Naive thymus-derived CD4-positive, alpha-beta T cell (primary cell): ENCODE measurements around the gene RPS6KB2. TPM values are rescaled to one million over a fixed set of nuclear protein-coding genes. Genes with fewer than 3 reads are reported as not detected.

Source experiments
- ATAC-seq: fragments of 150-1000 bp; cut with Tn5 transposase; 2 replicates; pipeline ENCODE4 v1.10.0; 2021; ENCODE audit warnings: mild to moderate bottlenecking, moderate library complexity
- CTCF ChIA-PET: fragments of 350-600 bp; sonication (Branson Sonifier 250); formaldehyde crosslinking; loops from one replicate; lab custom pipeline; 2021; ENCODE audit warnings: antibody characterized with exemption; lab: Charles Lee
- POLR2A ChIA-PET: fragments of 350-600 bp; sonication (Branson Sonifier 250); formaldehyde crosslinking; loops from one replicate; lab custom pipeline; 2021; ENCODE audit warnings: antibody characterized with exemption, inconsistent platforms; lab: Charles Lee
- DNase-seq, 9 donors: peaks; one replicate each; pipeline versions ENCODE4 v3.0.0 to v3.0.0-alpha.2; 2020 to 2022; ENCODE audit warnings: mixed read lengths in 1 of 9
- H3K27ac ChIP-seq: one replicate; pipeline ENCODE4 v1.7.0; 2013; ENCODE audit warnings: mild to moderate bottlenecking, low read depth, low read length, moderate library complexity
- H3K27me3 ChIP-seq, 2 donors: one replicate each; pipeline ENCODE4 v1.7.0; 2013; ENCODE audit warnings: low read length in 2 of 2, mild to moderate bottlenecking in 2 of 2, moderate library complexity in 2 of 2; ENCODE audit not compliant: control insufficient read depth in 2 of 2, insufficient read depth in 2 of 2
- H3K36me3 ChIP-seq, 3 experiments: 1 replicate in 2 of 3; 2 replicates in 1 of 3; pipeline ENCODE4 v1.7.0; 2013; ENCODE audit warnings: low read length in 3 of 3, mild to moderate bottlenecking in 3 of 3, moderate library complexity in 1 of 3; ENCODE audit not compliant: insufficient read depth in 3 of 3, control insufficient read depth in 2 of 3
- H3K4me1 ChIP-seq, 2 donors: one replicate each; pipeline ENCODE4 v1.7.0; 2013; ENCODE audit warnings: low read length in 2 of 2, mild to moderate bottlenecking in 2 of 2, moderate library complexity in 1 of 2; ENCODE audit not compliant: control insufficient read depth in 2 of 2, insufficient read depth in 2 of 2
- H3K4me3 ChIP-seq: 2 replicates; pipeline ENCODE4 v1.7.0; 2013; ENCODE audit warnings: mild to moderate bottlenecking, low read length
- H3K9me3 ChIP-seq, 3 experiments: 1 replicate in 2 of 3; 2 replicates in 1 of 3; pipeline ENCODE4 v1.7.0; 2013; ENCODE audit warnings: low read length in 3 of 3; ENCODE audit not compliant: control insufficient read depth in 2 of 3
- H3K27ac Mint-ChIP-seq, 9 donors: one replicate each; pipeline ENCODE4 v1.8.0; 2020 to 2022; ENCODE audit warnings: mixed read lengths in 9 of 9, mild to moderate bottlenecking in 8 of 9, moderate library complexity in 5 of 9, inconsistent platforms in 2 of 9
- H3K27me3 Mint-ChIP-seq, 5 donors: one replicate each; pipeline ENCODE4 v1.8.0; 2021 to 2022; ENCODE audit warnings: mixed read lengths in 5 of 5, mild to moderate bottlenecking in 1 of 5
- H3K36me3 Mint-ChIP-seq, 5 donors: one replicate each; pipeline ENCODE4 v1.8.0; 2020 to 2022; ENCODE audit warnings: mixed read lengths in 5 of 5, mild to moderate bottlenecking in 3 of 5, inconsistent platforms in 1 of 5
- H3K4me1 Mint-ChIP-seq, 7 donors: one replicate each; pipeline ENCODE4 v1.8.0; 2020 to 2022; ENCODE audit warnings: mixed read lengths in 7 of 7, mild to moderate bottlenecking in 3 of 7, inconsistent platforms in 1 of 7
- H3K4me3 Mint-ChIP-seq, 10 donors: one replicate each; pipeline ENCODE4 v1.8.0; 2020 to 2022; ENCODE audit warnings: mild to moderate bottlenecking in 10 of 10, mixed read lengths in 10 of 10, moderate library complexity in 6 of 10, inconsistent platforms in 2 of 10
- H3K9me3 Mint-ChIP-seq, 11 donors: one replicate each; pipeline ENCODE4 v1.8.0; 2020 to 2022; ENCODE audit warnings: mixed read lengths in 11 of 11, mild to moderate bottlenecking in 4 of 11, inconsistent platforms in 1 of 11, moderate library complexity in 1 of 11
- intact Hi-C, 2 donors: fragments of 100-400 bp; cut with micrococcal nuclease; formaldehyde crosslinking; loops; one replicate each; pipeline ENCODE4 v1.15.1; 2023
- polyA plus RNA-seq, 2 donors: library from polyadenylated mRNA; unstranded; fragments of 300-500 nt; fragmentation: Illumina TruSeq; gene quantifications; one replicate each; pipeline ENCODE4 v1.2.3, GENCODE V29; 2021
- total RNA-seq, 6 experiments: library from RNA in 5 of 6; stranded (reverse) in 5 of 6; gene quantifications; 1 replicate in 5 of 6; 2 replicates in 1 of 6; pipeline ENCODE4 v1.2.3 and lab custom pipeline; 2021 to 2026

The RPS6KB2 gene
- total and polyA plus RNA-seq, 7 experiments from 2014 or later: 45.2 to 83.9 (median 69.2) TPM

- CTCF ChIA-PET: interaction anchor here (0.9 to 1.3 kb wide), 5 partner anchors 13 to 62 kb away, joined by 3 to 6 read pairs (median 5); partner anchors contain the start of genes PTPRCAP and TMEM134
- Mint-ChIP-seq H3K4me1 (peaks cover 35 to 69% (median 63%) of the 10 kb centered on the region in 7 donors), H3K4me3 (peak overlapping the region; percentile 90 to 100 (median 98)), H3K27me3 (no peaks in the 10 kb centered on the region), H3K9me3 (peaks cover 0 to 3% (median 0%) of the 10 kb centered on the region in 11 donors), H3K27ac (peak overlapping the region in 8 of 9 donors; percentile 90 to 95 (median 92)), H3K36me3 (peaks cover 0 to 52% (median 11%) of the 10 kb centered on the region in 5 donors)
- POLR2A ChIA-PET: interaction anchor here (1.0 to 25.4 kb wide), 6 partner anchors 15 to 77 kb away, joined by 4 to 1530 read pairs (median 17); partner anchors contain the start of genes AIP, CARNS1, PTPRCAP and RAD9A
- Histone ChIP-seq H3K36me3 (peaks cover 0 to 25% (median 5%) of the 10 kb centered on the region in 3 experiments), H3K4me1 (peaks cover 75 to 80% of the 10 kb centered on the region in 2 donors), H3K4me3 (peak overlapping the region; percentile 98), H3K9me3 (no peaks in the 10 kb centered on the region), H3K27ac (peak overlapping the region; percentile 87), H3K27me3 (no peaks in the 10 kb centered on the region)
- ATAC-seq (no peak), DNase-seq (no peak)
- intact Hi-C loops: no loop called here
Measured at GRCh38 chr11:67406420-67406968, 21.8 kb upstream of the RPS6KB2 start.

DNA sequence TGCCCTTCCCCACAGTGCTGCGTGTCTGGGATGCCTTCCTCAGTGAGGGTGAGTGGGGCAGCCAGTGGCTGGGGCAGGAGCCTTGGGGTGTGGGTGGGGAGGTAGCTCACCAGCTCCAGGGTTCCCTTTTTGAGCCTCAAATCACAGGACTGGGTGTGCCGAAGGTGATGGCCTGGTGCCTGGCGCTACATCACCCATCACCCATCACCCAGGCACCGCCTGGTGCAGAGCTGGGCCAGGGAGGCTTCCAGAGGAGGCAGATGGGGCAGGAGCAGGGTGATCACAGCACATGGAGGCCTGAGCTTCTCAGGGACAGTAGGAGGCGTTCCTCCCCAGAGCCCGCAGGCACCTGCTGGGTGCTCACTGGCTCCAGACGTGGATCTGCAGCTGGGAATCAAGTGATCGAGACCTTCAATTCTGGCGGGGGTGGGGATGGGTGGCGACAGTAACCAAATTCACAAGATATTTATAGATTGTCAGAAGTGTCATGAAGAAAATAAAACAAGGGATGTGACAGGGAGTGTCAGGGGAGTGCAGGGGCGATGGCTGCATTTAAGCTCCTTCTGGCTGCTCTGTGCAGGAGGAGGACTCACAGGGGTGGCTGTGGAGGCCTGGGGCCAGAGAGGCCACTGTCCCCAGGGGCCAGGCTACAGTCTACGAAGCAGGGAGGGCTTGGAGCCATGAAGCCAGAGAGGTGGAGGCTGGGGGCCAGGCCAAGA, 21.2 kb upstream of the RPS6KB2 start:
- Histone ChIP-seq H3K27ac (peak overlapping the region; percentile 87), H3K4me3 (peak overlapping the region; percentile 98), H3K36me3 (peaks cover 0 to 25% (median 5%) of the 10 kb centered on the region in 3 experiments), H3K27me3 (no peaks in the 10 kb centered on the region), H3K4me1 (peaks cover 80 to 84% of the 10 kb centered on the region in 2 donors), H3K9me3 (no peaks in the 10 kb centered on the region)
- Mint-ChIP-seq H3K4me3 (peak overlapping the region; percentile 90 to 100 (median 98)), H3K27me3 (no peaks in the 10 kb centered on the region), H3K9me3 (peaks cover 0 to 3% (median 0%) of the 10 kb centered on the region in 11 donors), H3K27ac (peak overlapping the region; percentile 90 to 95 (median 92)), H3K4me1 (peaks cover 38 to 74% (median 69%) of the 10 kb centered on the region in 7 donors), H3K36me3 (peaks cover 0 to 52% (median 11%) of the 10 kb centered on the region in 5 donors)
- CTCF ChIA-PET: interaction anchor here (0.7 to 1.3 kb wide), 8 partner anchors 13 to 98 kb away, joined by 3 to 6 read pairs (median 4); partner anchors contain the start of genes PITPNM1, PTPRCAP and TMEM134
- no peak for ATAC-seq
- intact Hi-C loops: no loop called here
- POLR2A ChIA-PET: interaction anchor here (0.8 to 25.4 kb wide), 10 partner anchors 12 to 77 kb away, joined by 3 to 1530 read pairs (median 8); partner anchors contain the start of genes AIP, CARNS1, PTPRCAP and RAD9A
- DNase-seq: peak in 3 of 9 donors; percentile 19 to 33 (median 27)

- peak overlapping the region; percentile 91 to 95 (median 93) for H3K27ac Mint-ChIP-seq
- Histone ChIP-seq H3K4me1 (peaks cover 80 to 84% of the 10 kb centered on the region in 2 donors), H3K36me3 (peaks cover 0 to 25% (median 5%) of the 10 kb centered on the region in 3 experiments), H3K4me3 (peak overlapping the region; percentile 98), H3K27me3 (no peaks in the 10 kb centered on the region), H3K9me3 (no peaks in the 10 kb centered on the region), H3K27ac (peak overlapping the region; percentile 87)
- H3K36me3 Mint-ChIP-seq: peaks cover 0 to 52% (median 11%) of the 10 kb centered on the region in 5 donors
- peaks cover 42 to 80% (median 75%) of the 10 kb centered on the region in 7 donors for H3K4me1 Mint-ChIP-seq
- ATAC-seq (no peak), DNase-seq (no peak)
- POLR2A ChIA-PET: interaction anchor here (0.5 to 25.4 kb wide), 17 partner anchors 12 to 136 kb away, joined by 3 to 1530 read pairs (median 5); partner anchors contain the start of genes AIP, CARNS1, CORO1B and PTPRCAP
- peak overlapping the region; percentile 90 to 100 (median 98) for H3K4me3 Mint-ChIP-seq
- no peaks in the 10 kb centered on the region for H3K27me3 Mint-ChIP-seq
- intact Hi-C loops: no loop called here
- CTCF ChIA-PET: interaction anchor here (0.7 to 2.3 kb wide), 11 partner anchors 11 to 98 kb away, joined by 3 to 8 read pairs (median 5); partner anchors contain the start of genes PITPNM1, PTPRCAP and TMEM134
- H3K9me3 Mint-ChIP-seq: peaks cover 0 to 3% (median 0%) of the 10 kb centered on the region in 11 donors
Measured at GRCh38 chr11:67407688-67408163, 20.6 kb upstream of the RPS6KB2 start.

- peak overlapping the region; percentile 91 to 95 (median 93) for H3K27ac Mint-ChIP-seq
- peaks cover 0 to 52% (median 11%) of the 10 kb centered on the region in 5 donors for H3K36me3 Mint-ChIP-seq
- no peaks in the 10 kb centered on the region for H3K9me3 ChIP-seq
Measured at GRCh38 chr11:67408437-67409200, 19.7 kb upstream of the RPS6KB2 start.

GRCh38 chr11:67409261-67409666, 19.0 kb upstream of the RPS6KB2 start:
- Mint-ChIP-seq H3K27ac (peak overlapping the region; percentile 83 to 98 (median 93)), H3K9me3 (peaks cover 0 to 3% (median 0%) of the 10 kb centered on the region in 11 donors), H3K4me3 (peak overlapping the region; percentile 80 to 100 (median 96)), H3K4me1 (peaks cover 52 to 90% (median 78%) of the 10 kb centered on the region in 7 donors), H3K27me3 (peaks cover 0 to 8% (median 0%) of the 10 kb centered on the region in 5 donors), H3K36me3 (peaks cover 0 to 50% (median 11%) of the 10 kb centered on the region in 5 donors)
- Histone ChIP-seq H3K4me3 (peak overlapping the region; percentile 98), H3K9me3 (no peaks in the 10 kb centered on the region), H3K27me3 (no peaks in the 10 kb centered on the region), H3K4me1 (peaks cover 86% of the 10 kb centered on the region in 2 donors), H3K36me3 (peaks cover 0 to 19% (median 5%) of the 10 kb centered on the region in 3 experiments), H3K27ac (peak overlapping the region; percentile 87)
- intact Hi-C loops: loop anchor here (1.0 kb wide), 4 partner anchors 8 to 55 kb away; partner anchors contain the start of gene PTPRCAP (in 1 of the 2)
- POLR2A ChIA-PET: interaction anchor here (0.6 to 25.4 kb wide), 19 partner anchors 11 to 140 kb away, joined by 3 to 1530 read pairs (median 5); partner anchors contain the start of genes AIP, CARNS1, CORO1B and PTPRCAP
- ATAC-seq (peak; percentile 78), DNase-seq (peak in 8 of 9 donors; percentile 62 to 82 (median 78))
- CTCF ChIA-PET: interaction anchor here (0.6 to 2.3 kb wide), 6 partner anchors 9 to 29 kb away, joined by 3 to 8 read pairs (median 4); partner anchors contain the start of genes PTPRCAP and RPS6KB2

More at GRCh38 chr11:67408437-67409200, 19.7 kb upstream of the RPS6KB2 start:
- ChIA-PET CTCF (interaction anchor here (0.9 to 2.3 kb wide), 6 partner anchors 10 to 29 kb away, joined by 3 to 8 read pairs (median 4); partner anchors contain the start of gene PTPRCAP), POLR2A (interaction anchor here (0.5 to 25.4 kb wide), 23 partner anchors 10 to 1478 kb away, joined by 3 to 1530 read pairs (median 4); partner anchors contain the start of genes AIP, CARNS1, CORO1B and PTPRCAP)
- Mint-ChIP-seq H3K9me3 (peaks cover 0 to 3% (median 0%) of the 10 kb centered on the region in 11 donors), H3K4me1 (peaks cover 51 to 86% (median 80%) of the 10 kb centered on the region in 7 donors), H3K27me3 (peaks cover 0 to 5% (median 0%) of the 10 kb centered on the region in 5 donors), H3K4me3 (peak overlapping the region; percentile 90 to 100 (median 98))
- Histone ChIP-seq H3K27ac (peak overlapping the region; percentile 87), H3K4me3 (peak overlapping the region; percentile 98), H3K27me3 (no peaks in the 10 kb centered on the region), H3K4me1 (peaks cover 80 to 83% of the 10 kb centered on the region in 2 donors), H3K36me3 (peaks cover 0 to 25% (median 5%) of the 10 kb centered on the region in 3 experiments)
- DNase-seq (peak in 4 of 9 donors; percentile 31 to 49 (median 33)), ATAC-seq (peak; percentile 10)
- intact Hi-C loops: loop anchor here (1.0 kb wide), 4 partner anchors 9 to 56 kb away; partner anchors contain the start of gene PTPRCAP (in 1 of the 2)
